ENCODE results near the gene BLACAT1. TPM values are rescaled to one million over a fixed set of nuclear protein-coding genes. Genes with fewer than 3 reads are reported as not detected.

BLACAT1 gene
- total RNA-seq, 1 donor: not detected

DNA sequence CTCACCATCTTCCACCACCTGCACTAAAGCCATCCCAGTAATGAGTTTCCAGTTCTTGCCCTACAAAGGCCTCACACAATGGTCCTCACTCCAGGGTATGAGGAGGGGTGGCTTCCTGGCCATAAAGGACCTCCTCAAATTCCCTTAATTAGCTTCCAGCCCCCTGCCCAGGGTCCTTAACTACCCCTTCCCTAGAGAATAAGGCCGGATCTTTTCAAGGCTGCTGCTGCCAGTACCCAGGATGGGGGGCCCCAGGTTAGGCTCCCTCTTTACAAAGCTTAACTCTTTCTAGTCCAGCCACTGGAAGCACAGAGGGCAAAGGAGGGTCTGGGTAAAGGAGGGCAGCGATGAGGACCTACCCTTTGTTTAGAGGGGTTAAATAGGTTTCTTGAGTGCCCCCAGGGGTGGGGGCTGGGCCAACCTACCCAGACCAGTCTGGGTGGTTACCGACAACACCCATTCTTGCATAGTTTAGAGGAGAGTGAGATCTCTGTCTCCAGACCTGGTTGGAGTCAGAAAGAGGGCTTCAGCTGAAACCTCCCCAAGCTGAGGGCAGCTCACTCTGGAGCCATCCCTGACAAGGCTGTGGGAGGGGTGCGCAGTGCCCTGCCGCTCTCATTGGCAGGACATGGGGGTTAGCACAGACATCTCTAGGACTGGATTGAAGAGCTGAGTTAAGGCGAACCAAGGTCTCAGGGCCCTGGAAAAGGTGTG is 7.1 kb downstream of the BLACAT1 start:
- no peak for DNase-seq (ENCODE audit: insufficient read length, low spot score, missing footprints)
- TF ChIP-seq, protein P1, sequence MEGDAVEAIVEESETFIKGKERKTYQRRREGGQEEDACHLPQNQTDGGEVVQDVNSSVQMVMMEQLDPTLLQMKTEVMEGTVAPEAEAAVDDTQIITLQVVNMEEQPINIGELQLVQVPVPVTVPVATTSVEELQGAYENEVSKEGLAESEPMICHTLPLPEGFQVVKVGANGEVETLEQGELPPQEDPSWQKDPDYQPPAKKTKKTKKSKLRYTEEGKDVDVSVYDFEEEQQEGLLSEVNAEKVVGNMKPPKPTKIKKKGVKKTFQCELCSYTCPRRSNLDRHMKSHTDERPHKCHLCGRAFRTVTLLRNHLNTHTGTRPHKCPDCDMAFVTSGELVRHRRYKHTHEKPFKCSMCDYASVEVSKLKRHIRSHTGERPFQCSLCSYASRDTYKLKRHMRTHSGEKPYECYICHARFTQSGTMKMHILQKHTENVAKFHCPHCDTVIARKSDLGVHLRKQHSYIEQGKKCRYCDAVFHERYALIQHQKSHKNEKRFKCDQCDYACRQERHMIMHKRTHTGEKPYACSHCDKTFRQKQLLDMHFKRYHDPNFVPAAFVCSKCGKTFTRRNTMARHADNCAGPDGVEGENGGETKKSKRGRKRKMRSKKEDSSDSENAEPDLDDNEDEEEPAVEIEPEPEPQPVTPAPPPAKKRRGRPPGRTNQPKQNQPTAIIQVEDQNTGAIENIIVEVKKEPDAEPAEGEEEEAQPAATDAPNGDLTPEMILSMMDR (IDR thresholded peaks at IDR 0.05; ENCODE audit: extremely low read depth, low read depth, low read length): no peak
- Histone ChIP-seq H3K27me3 (ENCODE audit: insufficient read depth, low read length) (peaks cover 44% of the 10 kb centered on the region), H3K4me3 (ENCODE audit: insufficient read depth, low read length) (no peak overlapping the region), H3K9me3 (ENCODE audit: low read depth, low read length) (no peaks in the 10 kb centered on the region), H3K4me1 (ENCODE audit: insufficient read depth, low read length) (peaks cover 6% of the 10 kb centered on the region), H4K20me1 (ENCODE audit: insufficient read depth, low read length) (no peaks in the 10 kb centered on the region), H3K36me3 (ENCODE audit: insufficient read depth, low read length) (no peaks in the 10 kb centered on the region), H2AFZ (ENCODE audit: low read length) (no peak overlapping the region), H3K4me2 (ENCODE audit: insufficient read depth, low read length) (no peak overlapping the region), H3K27ac (ENCODE audit: low read depth, low read length) (no peak overlapping the region), H3K79me2 (ENCODE audit: insufficient read depth, low read length) (no peaks in the 10 kb centered on the region)

DNA sequence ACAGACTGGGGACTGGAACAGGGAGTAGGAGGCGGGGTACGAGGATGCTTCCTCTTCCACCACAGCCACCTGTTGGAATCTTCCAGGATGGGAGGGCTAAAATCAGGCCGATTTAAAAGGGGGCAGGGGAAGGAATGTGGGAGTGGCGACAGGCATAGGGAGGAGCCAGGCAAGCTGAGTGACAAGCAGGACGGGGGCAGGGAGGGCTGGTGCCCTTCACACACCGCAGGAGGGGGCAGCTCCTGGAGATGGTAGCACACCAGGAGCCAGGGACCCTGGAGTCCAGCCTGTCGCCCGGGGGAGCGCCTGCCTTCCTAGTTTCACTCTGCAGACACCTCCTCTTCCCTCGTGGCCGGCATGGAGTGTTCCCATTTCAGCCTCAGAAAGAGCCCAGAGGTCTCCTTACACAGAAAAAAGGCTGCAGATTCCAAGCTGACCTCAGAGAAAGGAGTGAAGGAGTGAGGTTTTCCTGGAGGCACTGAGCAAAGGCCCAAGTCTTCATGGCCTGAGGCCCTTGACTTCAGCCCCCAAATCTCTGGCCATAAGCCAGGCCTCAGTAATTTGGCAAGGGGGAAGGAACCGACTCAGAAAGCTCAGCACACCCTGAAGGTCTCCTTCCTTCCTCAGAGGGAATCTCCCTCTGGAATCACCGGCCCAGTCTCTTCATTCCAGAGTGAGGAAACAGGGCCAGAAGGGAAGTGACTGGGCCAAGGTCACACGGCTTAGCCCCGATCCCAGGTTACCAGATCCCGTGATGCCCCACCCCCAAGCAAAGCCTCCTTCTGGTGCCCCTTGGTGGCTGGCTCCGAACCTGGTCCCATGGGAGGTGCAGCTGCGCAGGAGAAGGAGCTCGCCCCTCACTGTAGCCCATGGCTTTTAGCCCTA is 8.1 kb downstream of the BLACAT1 start:
- Histone ChIP-seq H3K27ac (ENCODE audit: low read depth, low read length) (no peak overlapping the region), H3K4me2 (ENCODE audit: insufficient read depth, low read length) (no peak overlapping the region), H3K36me3 (ENCODE audit: insufficient read depth, low read length) (no peaks in the 10 kb centered on the region), H3K4me1 (ENCODE audit: insufficient read depth, low read length) (peaks cover 6% of the 10 kb centered on the region), H3K9me3 (ENCODE audit: low read depth, low read length) (no peaks in the 10 kb centered on the region), H4K20me1 (ENCODE audit: insufficient read depth, low read length) (no peaks in the 10 kb centered on the region), H3K4me3 (ENCODE audit: insufficient read depth, low read length) (no peak overlapping the region), H3K27me3 (ENCODE audit: insufficient read depth, low read length) (peaks cover 39% of the 10 kb centered on the region), H2AFZ (ENCODE audit: low read length) (no peak overlapping the region), H3K79me2 (ENCODE audit: insufficient read depth, low read length) (no peaks in the 10 kb centered on the region)
- TF ChIP-seq, protein P1 (IDR thresholded peaks at IDR 0.05; ENCODE audit: extremely low read depth, low read depth, low read length): no peak
- DNase-seq (ENCODE audit: insufficient read length, low spot score, missing footprints): peak; percentile 84

DNA sequence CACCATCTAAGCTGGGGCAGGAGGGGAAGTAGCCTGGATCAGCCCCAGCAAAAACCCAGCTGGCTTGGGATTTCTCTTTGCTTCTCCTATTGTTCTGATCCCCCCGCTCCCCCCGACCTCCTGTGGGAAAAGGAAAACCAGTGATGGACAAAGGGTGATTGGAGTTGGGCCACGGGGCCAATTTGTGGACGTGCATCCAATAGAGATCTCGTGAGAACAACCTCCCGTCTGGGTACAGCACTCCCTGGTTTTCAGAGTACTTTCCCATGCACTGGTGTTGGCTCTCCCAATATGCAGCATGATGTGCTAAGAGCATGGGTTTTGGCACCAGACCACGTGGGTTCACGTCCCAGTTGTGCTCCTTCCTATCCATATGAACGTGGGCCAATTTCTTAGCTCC is 9.0 kb downstream of the BLACAT1 start:
- Histone ChIP-seq H3K4me1 (ENCODE audit: insufficient read depth, low read length) (peaks cover 6% of the 10 kb centered on the region), H3K4me3 (ENCODE audit: insufficient read depth, low read length) (no peak overlapping the region), H3K27me3 (ENCODE audit: insufficient read depth, low read length) (peaks cover 38% of the 10 kb centered on the region), H2AFZ (ENCODE audit: low read length) (no peak overlapping the region), H3K27ac (ENCODE audit: low read depth, low read length) (no peak overlapping the region), H3K36me3 (ENCODE audit: insufficient read depth, low read length) (no peaks in the 10 kb centered on the region), H3K79me2 (ENCODE audit: insufficient read depth, low read length) (no peaks in the 10 kb centered on the region), H4K20me1 (ENCODE audit: insufficient read depth, low read length) (no peaks in the 10 kb centered on the region), H3K9me3 (ENCODE audit: low read depth, low read length) (no peaks in the 10 kb centered on the region), H3K4me2 (ENCODE audit: insufficient read depth, low read length) (no peak overlapping the region)
- TF ChIP-seq, protein P1 (IDR thresholded peaks at IDR 0.05; ENCODE audit: extremely low read depth, low read depth, low read length): no peak
- no peak for DNase-seq (ENCODE audit: insufficient read length, low spot score, missing footprints)

DNA sequence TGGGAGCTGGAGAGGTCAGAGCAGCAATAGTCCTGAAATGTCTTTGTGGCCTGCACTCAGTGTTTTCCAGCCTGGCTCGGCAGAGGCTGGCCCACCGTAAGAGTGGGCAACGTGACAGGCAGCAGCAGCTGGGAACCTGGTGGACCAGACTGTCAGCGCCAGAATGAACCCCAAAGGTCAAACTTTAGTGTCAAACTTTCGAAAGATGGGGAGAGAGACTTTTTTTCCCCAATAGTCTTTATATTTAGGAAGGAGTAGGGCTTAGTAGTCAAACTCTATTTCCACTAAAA is 10.3 kb downstream of the BLACAT1 start:
- Histone ChIP-seq H3K27ac (ENCODE audit: low read depth, low read length) (no peak overlapping the region), H2AFZ (ENCODE audit: low read length) (no peak overlapping the region)

More for the DNA sequence above, 10.3 kb downstream of the BLACAT1 start:
- Histone ChIP-seq H3K4me3 (ENCODE audit: insufficient read depth, low read length) (no peak overlapping the region), H4K20me1 (ENCODE audit: insufficient read depth, low read length) (no peaks in the 10 kb centered on the region), H3K36me3 (ENCODE audit: insufficient read depth, low read length) (no peaks in the 10 kb centered on the region), H3K4me1 (ENCODE audit: insufficient read depth, low read length) (peaks cover 6% of the 10 kb centered on the region), H3K9me3 (ENCODE audit: low read depth, low read length) (no peaks in the 10 kb centered on the region), H3K79me2 (ENCODE audit: insufficient read depth, low read length) (no peaks in the 10 kb centered on the region), H3K27me3 (ENCODE audit: insufficient read depth, low read length) (peaks cover 36% of the 10 kb centered on the region), H3K4me2 (ENCODE audit: insufficient read depth, low read length) (no peak overlapping the region)
- DNase-seq (ENCODE audit: insufficient read length, low spot score, missing footprints): no peak
- TF ChIP-seq, protein P1 (IDR thresholded peaks at IDR 0.05; ENCODE audit: extremely low read depth, low read depth, low read length): no peak

All from osteoblast (primary cell).